Measurements from ENCODE around the gene AZI2.

Gene AZI2, protein sequence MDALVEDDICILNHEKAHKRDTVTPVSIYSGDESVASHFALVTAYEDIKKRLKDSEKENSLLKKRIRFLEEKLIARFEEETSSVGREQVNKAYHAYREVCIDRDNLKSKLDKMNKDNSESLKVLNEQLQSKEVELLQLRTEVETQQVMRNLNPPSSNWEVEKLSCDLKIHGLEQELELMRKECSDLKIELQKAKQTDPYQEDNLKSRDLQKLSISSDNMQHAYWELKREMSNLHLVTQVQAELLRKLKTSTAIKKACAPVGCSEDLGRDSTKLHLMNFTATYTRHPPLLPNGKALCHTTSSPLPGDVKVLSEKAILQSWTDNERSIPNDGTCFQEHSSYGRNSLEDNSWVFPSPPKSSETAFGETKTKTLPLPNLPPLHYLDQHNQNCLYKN

DNA sequence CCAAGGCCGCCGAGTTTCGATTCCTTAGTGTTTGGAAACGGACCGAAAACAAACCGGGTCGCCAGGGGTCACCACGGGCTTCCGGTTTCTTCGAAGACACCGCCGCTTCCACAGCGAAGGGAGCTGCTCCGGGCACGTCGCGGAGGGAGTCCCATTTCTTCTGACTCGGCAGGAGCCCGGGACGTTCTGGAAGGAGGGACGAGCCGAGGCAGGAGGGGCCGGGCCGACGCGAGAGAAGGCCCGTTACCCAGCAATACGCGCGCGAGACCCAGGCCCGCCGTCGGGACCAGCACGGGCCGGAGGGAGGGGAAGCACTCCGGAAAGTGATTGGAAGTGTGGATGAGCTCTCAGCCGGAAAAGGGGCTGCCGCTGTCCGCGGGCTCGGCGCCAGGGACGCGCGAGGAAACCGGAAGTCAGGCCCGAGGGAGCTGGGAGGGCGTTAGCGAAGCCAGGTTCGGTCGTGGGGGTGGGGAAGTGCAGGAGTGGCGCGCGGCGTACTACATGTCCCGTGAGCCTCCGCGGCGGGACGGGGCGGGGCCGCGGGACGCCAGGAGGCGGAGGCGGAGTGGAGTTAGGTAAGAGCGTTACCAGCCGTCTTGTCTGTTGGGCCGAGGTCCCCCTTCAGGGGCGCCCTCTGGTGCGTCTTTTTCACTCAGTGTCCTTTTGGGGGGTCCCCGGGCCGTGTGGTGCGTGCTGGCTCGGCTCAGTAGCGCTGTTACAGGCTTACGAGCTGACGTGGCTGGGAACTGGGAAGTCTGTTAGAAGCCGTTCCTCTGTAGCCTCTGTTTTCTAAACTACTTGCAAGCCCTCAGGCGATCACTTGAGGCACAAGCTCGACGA lies at the start of gene AZI2, which contains the start of gene ZCWPW2:
TSS of gene AZI2 (minus strand) at position 196 of the 840 bp plus-strand sequence. CDS start 8,207 bp downstream, outside the sequence.
TSS of gene ZCWPW2 (plus strand) at position 93 of the 840 bp plus-strand sequence. CDS start 64,348 bp downstream, outside the sequence.
- Mint-ChIP-seq H3K36me3 (ENCODE audit: low read depth) (peaks cover 30% of the 10 kb centered on the region), H3K27ac (peak within 1 kb of the TSS; percentile 99), H3K4me1 (ENCODE audit: low read depth) (peaks cover 50% of the 10 kb centered on the region), H3K27me3 (ENCODE audit: low read depth) (no peaks in the 10 kb centered on the region), H3K9me3 (peaks cover 15% of the 10 kb centered on the region), H3K4me3 (peak within 1 kb of the TSS; percentile 99)

- Mint-ChIP-seq H3K4me3 (no peak overlapping the region), H3K36me3 (ENCODE audit: low read depth) (no peaks in the 10 kb centered on the region), H3K4me1 (ENCODE audit: low read depth) (no peaks in the 10 kb centered on the region), H3K9me3 (peaks cover 19% of the 10 kb centered on the region), H3K27me3 (ENCODE audit: low read depth) (no peaks in the 10 kb centered on the region), H3K27ac (no peak overlapping the region)
These were observed 40.4 kb upstream of the AZI2 start for GRCh38 chr3:28388978-28389377.

- Mint-ChIP-seq H3K4me1 (ENCODE audit: low read depth) (no peaks in the 10 kb centered on the region), H3K9me3 (no peaks in the 10 kb centered on the region), H3K27me3 (ENCODE audit: low read depth) (no peaks in the 10 kb centered on the region), H3K27ac (no peak overlapping the region), H3K4me3 (no peak overlapping the region), H3K36me3 (ENCODE audit: low read depth) (no peaks in the 10 kb centered on the region)
These were observed 37.4 kb upstream of the AZI2 start for GRCh38 chr3:28386049-28386448.

- Mint-ChIP-seq H3K4me3 (no peak overlapping the region), H3K9me3 (peaks cover 5% of the 10 kb centered on the region), H3K36me3 (ENCODE audit: low read depth) (no peaks in the 10 kb centered on the region), H3K27me3 (ENCODE audit: low read depth) (no peaks in the 10 kb centered on the region), H3K4me1 (ENCODE audit: low read depth) (no peaks in the 10 kb centered on the region), H3K27ac (no peak overlapping the region)
These were observed 27.8 kb upstream of the AZI2 start for GRCh38 chr3:28376424-28376823.

- H3K27ac Mint-ChIP-seq, result peak overlapping the region; percentile 99
- no peaks in the 10 kb centered on the region for H3K27me3 Mint-ChIP-seq (ENCODE audit: low read depth)
- H3K9me3 Mint-ChIP-seq, result peaks cover 19% of the 10 kb centered on the region
- peak overlapping the region; percentile 99 for H3K4me3 Mint-ChIP-seq
- H3K4me1 Mint-ChIP-seq (ENCODE audit: low read depth), result peaks cover 50% of the 10 kb centered on the region
- peaks cover 35% of the 10 kb centered on the region for H3K36me3 Mint-ChIP-seq (ENCODE audit: low read depth)
These were observed 911 bp upstream of the AZI2 start for GRCh38 chr3:28349469-28350000.

- Mint-ChIP-seq H3K4me1 (ENCODE audit: low read depth) (peaks cover 53% of the 10 kb centered on the region), H3K4me3 (peak overlapping the region; percentile 99), H3K27ac (peak overlapping the region; percentile 99)
These were observed 377 bp downstream of the AZI2 start for GRCh38 chr3:28348265-28348628.

GRCh38 chr3:28347374-28348264 lies 1.0 kb downstream of the AZI2 start:
- Mint-ChIP-seq H3K36me3 (ENCODE audit: low read depth) (peaks cover 30% of the 10 kb centered on the region), H3K4me3 (peak overlapping the region; percentile 99), H3K27ac (peak overlapping the region; percentile 99), H3K9me3 (peaks cover 11% of the 10 kb centered on the region), H3K27me3 (ENCODE audit: low read depth) (no peaks in the 10 kb centered on the region), H3K4me1 (ENCODE audit: low read depth) (peaks cover 59% of the 10 kb centered on the region)

More at GRCh38 chr3:28348265-28348628, 377 bp downstream of the AZI2 start:
- peaks cover 11% of the 10 kb centered on the region for H3K9me3 Mint-ChIP-seq
- H3K27me3 Mint-ChIP-seq (ENCODE audit: low read depth), result no peaks in the 10 kb centered on the region
- H3K36me3 Mint-ChIP-seq (ENCODE audit: low read depth), result peaks cover 27% of the 10 kb centered on the region

DNA sequence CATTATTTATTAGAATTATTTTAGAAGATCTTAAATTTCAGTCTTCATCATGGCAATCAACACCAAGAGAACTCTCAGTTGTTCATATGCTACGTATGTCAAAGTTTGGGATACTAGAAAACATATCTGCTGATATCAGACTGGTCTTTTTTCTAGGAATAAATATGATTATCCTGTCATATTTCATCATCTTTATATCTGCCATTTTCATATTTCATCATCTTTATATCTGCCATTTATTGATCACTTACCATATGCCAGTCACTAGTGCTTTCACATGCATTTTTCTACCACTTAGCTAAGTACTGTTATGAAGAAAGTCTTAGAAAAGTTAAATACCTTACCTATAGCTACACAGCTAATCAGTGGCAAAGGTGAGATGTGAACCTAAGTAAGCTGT lies 2.9 kb downstream of the AZI2 start:
- H3K27me3 Mint-ChIP-seq (ENCODE audit: low read depth), result no peaks in the 10 kb centered on the region
- H3K4me3 Mint-ChIP-seq, result no peak overlapping the region
- no peak overlapping the region for H3K27ac Mint-ChIP-seq
- H3K4me1 Mint-ChIP-seq (ENCODE audit: low read depth), result peaks cover 61% of the 10 kb centered on the region
- H3K36me3 Mint-ChIP-seq (ENCODE audit: low read depth), result peaks cover 21% of the 10 kb centered on the region
- H3K9me3 Mint-ChIP-seq, result no peaks in the 10 kb centered on the region

GRCh38 chr3:28343144-28343543 lies 5.5 kb downstream of the AZI2 start:
- no peak overlapping the region for H3K27ac Mint-ChIP-seq
- H3K4me3 Mint-ChIP-seq, result peak overlapping the region; percentile 30
- H3K27me3 Mint-ChIP-seq (ENCODE audit: low read depth), result no peaks in the 10 kb centered on the region
- no peaks in the 10 kb centered on the region for H3K9me3 Mint-ChIP-seq
- peaks cover 50% of the 10 kb centered on the region for H3K4me1 Mint-ChIP-seq (ENCODE audit: low read depth)
- H3K36me3 Mint-ChIP-seq (ENCODE audit: low read depth), result peaks cover 24% of the 10 kb centered on the region

- no peak overlapping the region for H3K27ac Mint-ChIP-seq
- peaks cover 23% of the 10 kb centered on the region for H3K4me1 Mint-ChIP-seq (ENCODE audit: low read depth)
- no peaks in the 10 kb centered on the region for H3K9me3 Mint-ChIP-seq
- H3K36me3 Mint-ChIP-seq (ENCODE audit: low read depth), result peaks cover 31% of the 10 kb centered on the region
- no peak overlapping the region for H3K4me3 Mint-ChIP-seq
- no peaks in the 10 kb centered on the region for H3K27me3 Mint-ChIP-seq (ENCODE audit: low read depth)
These were observed 11.4 kb downstream of the AZI2 start for GRCh38 chr3:28337230-28337629.

- Mint-ChIP-seq H3K36me3 (ENCODE audit: low read depth) (peaks cover 29% of the 10 kb centered on the region), H3K27ac (peak overlapping the region; percentile 1), H3K4me1 (ENCODE audit: low read depth) (peaks cover 22% of the 10 kb centered on the region), H3K4me3 (no peak overlapping the region), H3K9me3 (no peaks in the 10 kb centered on the region), H3K27me3 (ENCODE audit: low read depth) (no peaks in the 10 kb centered on the region)
These were observed 13.4 kb downstream of the AZI2 start for GRCh38 chr3:28335246-28335645.

- Mint-ChIP-seq H3K36me3 (ENCODE audit: low read depth) (peaks cover 24% of the 10 kb centered on the region), H3K27ac (no peak overlapping the region), H3K4me1 (ENCODE audit: low read depth) (peaks cover 22% of the 10 kb centered on the region), H3K4me3 (no peak overlapping the region), H3K27me3 (ENCODE audit: low read depth) (no peaks in the 10 kb centered on the region), H3K9me3 (no peaks in the 10 kb centered on the region)
These were observed 14.1 kb downstream of the AZI2 start for GRCh38 chr3:28334552-28334951.

GRCh38 chr3:28328188-28329151 lies 20.2 kb downstream of the AZI2 start:
- peaks cover 16% of the 10 kb centered on the region for H3K36me3 Mint-ChIP-seq (ENCODE audit: low read depth)
- no peak overlapping the region for H3K27ac Mint-ChIP-seq
- no peaks in the 10 kb centered on the region for H3K27me3 Mint-ChIP-seq (ENCODE audit: low read depth)
- H3K4me1 Mint-ChIP-seq (ENCODE audit: low read depth), result peaks cover 31% of the 10 kb centered on the region
- no peaks in the 10 kb centered on the region for H3K9me3 Mint-ChIP-seq
- no peak overlapping the region for H3K4me3 Mint-ChIP-seq
